K562 (cell line): Measurements from ENCODE around the gene ARID3A. TPM values are rescaled to one million over a fixed set of nuclear protein-coding genes. Genes with fewer than 3 reads are reported as not detected.
A peak's percentile ranks its signal among the peaks of the same experiment; 100 is the strongest.

Source experiments
- ATAC-seq: fragments of 200-7000 bp; cut with Tn5 transposase; 3 replicates; pipeline ENCODE4 v1.9.1; 2020; ENCODE audit warnings: moderate library complexity
- BruUV-seq: library from RNA; stranded (reverse); fragments of 400-500 nt; replicated peaks from 2 replicates; lab custom pipeline; 2021; lab: Mats Ljungman, UMichigan
- CTCF ChIA-PET: fragments of 300-600 bp; formaldehyde crosslinking; extraction: SDS; loops from one replicate; lab custom pipeline; 2021; ENCODE audit warnings: low intra/inter-chr PET ratio; lab: Yijun Ruan, JAX
- POLR2A ChIA-PET: fragments of 300-600, 350-650 bp; sonication (Branson Sonifier 250); formaldehyde crosslinking; extraction: SDS; loops from one replicate; lab custom pipeline; 2021; ENCODE audit warnings: antibody characterized with exemption, inconsistent platforms; lab: Yijun Ruan, JAX
- DNase-seq, 4 experiments: peaks; one replicate each; pipeline versions ENCODE4 v3.0.0 to v3.0.0-alpha.2; 2011 to 2018; ENCODE audit warnings: low spot score in 3 of 4, mixed read lengths in 3 of 4; ENCODE audit errors: extremely low read depth in 1 of 4
- FAIRE-seq: peaks from 2 replicates; lab custom pipeline; 2011; peaks lifted over from hg19 to GRCh38; lab: Jason Lieb, UNC
- H2AFZ ChIP-seq: 2 replicates; pipeline ENCODE4 v1.6.0; 2011; ENCODE audit warnings: low read depth, low read length, control low read depth, inconsistent platforms
- H3K27ac ChIP-seq: fragments of 200-600 bp; 3 replicates; pipeline ENCODE4 v1.8.0; 2011; ENCODE audit warnings: low read depth, mild to moderate bottlenecking, control low read depth, inconsistent platforms, low read length, moderate library complexity, mixed read lengths; ENCODE audit errors: extremely low read depth
- H3K27me3 ChIP-seq, 2 experiments: fragments of 300-600 bp in 1 of 2; 2 replicates in 1 of 2; 3 replicates in 1 of 2; pipeline versions ENCODE4 v1.6.0 to v1.8.0; 2011; ENCODE audit warnings: inconsistent platforms in 2 of 2, low read length in 2 of 2, mild to moderate bottlenecking in 1 of 2, mixed read lengths in 1 of 2, moderate library complexity in 1 of 2; ENCODE audit not compliant: control insufficient read depth in 2 of 2, insufficient read depth in 2 of 2
- H3K36me3 ChIP-seq: fragments of 300-600 bp; 3 replicates; pipeline ENCODE4 v1.8.0; 2011; ENCODE audit warnings: mild to moderate bottlenecking, low read length, inconsistent platforms; ENCODE audit not compliant: control insufficient read depth, insufficient read depth
- H3K4me1 ChIP-seq, 2 experiments: fragments of 200-600 bp in 1 of 2; replicated peaks in 1 of 2; 2 replicates in 1 of 2; 3 replicates in 1 of 2; pipeline versions ENCODE4 v1.5.1 to v1.8.0; 2011; ENCODE audit warnings: inconsistent platforms in 2 of 2, low read length in 2 of 2, mild to moderate bottlenecking in 1 of 2, mixed read lengths in 1 of 2, moderate library complexity in 1 of 2; ENCODE audit not compliant: control insufficient read depth in 2 of 2, insufficient read depth in 2 of 2
- H3K4me2 ChIP-seq: 2 replicates; pipeline ENCODE4 v1.6.1; 2011; ENCODE audit warnings: low read length, control low read depth, inconsistent platforms, mixed read lengths; ENCODE audit not compliant: insufficient read depth
- H3K4me3 ChIP-seq: fragments of 200-600 bp; sonication (generic), shearing (Covaris generic); 2 replicates; pipeline ENCODE4 v1.5.1; 2016; ENCODE audit warnings: control low read depth, inconsistent platforms
- H3K79me2 ChIP-seq: fragments of 200-600 bp; 3 replicates; pipeline ENCODE4 v1.8.0; 2011; ENCODE audit warnings: low read length, inconsistent platforms; ENCODE audit not compliant: control insufficient read depth, insufficient read depth
- H3K9ac ChIP-seq, 2 experiments: 2 replicates each; pipeline versions ENCODE4 v1.6.0 to v1.6.1; 2011; ENCODE audit warnings: low read depth in 2 of 2, low read length in 2 of 2, control low read depth in 1 of 2, inconsistent platforms in 1 of 2, mild to moderate bottlenecking in 1 of 2, mixed read lengths in 1 of 2; ENCODE audit not compliant: insufficient read depth in 1 of 2
- H3K9me1 ChIP-seq: one replicate; pipeline ENCODE4 v1.6.0; 2011; ENCODE audit warnings: inconsistent platforms, mild to moderate bottlenecking, low read length, moderate library complexity; ENCODE audit not compliant: control insufficient read depth, insufficient read depth
- H3K9me3 ChIP-seq: replicated peaks from 2 replicates; pipeline ENCODE4 v1.5.1; 2011; ENCODE audit warnings: low read depth, low read length, inconsistent platforms; ENCODE audit not compliant: control insufficient read depth, insufficient read depth
- H4K20me1 ChIP-seq: replicated peaks from 2 replicates; pipeline ENCODE4 v1.6.1; 2011; ENCODE audit warnings: low read length, inconsistent platforms, mixed read lengths; ENCODE audit not compliant: control insufficient read depth, insufficient read depth
- ATF1 ChIP-seq, 2 experiments: fragments of 450-650 bp in 1 of 2; IDR thresholded peaks; 2 replicates each; pipeline ENCODE4 v1.6.1; 2016; ENCODE audit warnings: missing compliant biosample characterization in 1 of 2, missing genetic modification characterization in 1 of 2
- HES1 ChIP-seq: fragments of 450-650 bp; IDR thresholded peaks from 2 replicates; pipeline ENCODE4 v1.6.1; 2016; ENCODE audit warnings: low read depth, mild to moderate bottlenecking, moderate library complexity
- KLF6 ChIP-seq: fragments of 250-450 bp; sonication (Bioruptor Pico); IDR thresholded peaks from 2 replicates; pipeline ENCODE4 v1.4.0; 2020; ENCODE audit warnings: mild to moderate bottlenecking, moderate library complexity, borderline replicate concordance
- NCOA1 ChIP-seq: fragments of 450-650 bp; IDR thresholded peaks from 2 replicates; pipeline ENCODE4 v1.6.1; 2016; ENCODE audit warnings: low read depth
- NUFIP1 ChIP-seq: fragments of 450-650 bp; IDR thresholded peaks from 2 replicates; pipeline ENCODE4 v1.6.1; 2018; ENCODE audit not compliant: partially characterized antibody
- SRSF1 ChIP-seq: fragments of 200-400 bp; formaldehyde crosslinking; IDR thresholded peaks from 2 replicates; pipeline ENCODE4 v1.6.1; 2017; ENCODE audit warnings: mild to moderate bottlenecking, low read depth, low read length, moderate library complexity
- THRAP3 ChIP-seq: fragments of 450-650 bp; IDR thresholded peaks from 2 replicates; pipeline ENCODE4 v1.6.1; 2016; ENCODE audit warnings: mild to moderate bottlenecking, inconsistent platforms, borderline replicate concordance
- ZNF324 ChIP-seq: fragments of 250-450 bp; sonication (Bioruptor Pico); IDR thresholded peaks from 2 replicates; pipeline ENCODE4 v1.4.0; 2020; ENCODE audit warnings: mild to moderate bottlenecking
- ZNF609 ChIP-seq: sonication (generic); formaldehyde crosslinking; IDR thresholded peaks from 2 replicates; pipeline ENCODE4 v1.8.1; 2023; ENCODE audit warnings: missing genetic modification reagents, mild to moderate bottlenecking, borderline replicate concordance
- ZNF79 ChIP-seq: fragments of 250-450 bp; sonication (Bioruptor Pico); IDR thresholded peaks from 2 replicates; pipeline ENCODE4 v1.4.0; 2020; ENCODE audit warnings: low read depth, mild to moderate bottlenecking, moderate library complexity
- WGBS: fragments of 100-300 bp; shearing (Covaris generic); methylation state at CpG from one replicate; pipeline ENCODE4 v1.1.6; 2016; ENCODE audit warnings: low coverage, mixed read lengths; ENCODE audit not compliant: insufficient coverage; ENCODE audit errors: missing lambda C conversion rate; 5-methylcytosine and 5-hydroxymethylcytosine counted together
- in situ Hi-C: fragments of 300-500 bp; cut with MboI; formaldehyde crosslinking; loops from 4 replicates; pipeline ENCODE4 v1.15.0; 2018; ENCODE audit warnings: inconsistent platforms, mixed read lengths
- intact Hi-C: fragments of 100-400 bp; cut with micrococcal nuclease; formaldehyde crosslinking; loops from 2 replicates; pipeline ENCODE4 v1.14.2; 2022
- polyA plus RNA-seq, 8 experiments: library from polyadenylated mRNA; depleted of rRNA in 4 of 8; stranded (reverse) in 5 of 8; unstranded in 3 of 8; fragments of >200 nt; fragmentation: Nextera tagmentation in 2 of 8; fragmentation: Illumina TruSeq in 1 of 8; extraction: Ambion mirVana in 2 of 8; extraction: Trizol in 1 of 8; gene quantifications; 2 replicates each; pipeline versions ENCODE4 v1.2.1 to v1.2.3, GENCODE V29; 2011 to 2014; ENCODE audit warnings: inconsistent platforms in 1 of 8, missing spikeins in 1 of 8
- total RNA-seq, 7 experiments: library from RNA; depleted of rRNA in 6 of 7; stranded (reverse); fragments of >200 nt in 6 of 7; fragmentation: Illumina TruSeq in 2 of 7; extraction: Trizol in 2 of 7; gene quantifications; 2 replicates each; pipeline versions ENCODE4 v1.2.1 to v1.2.3, GENCODE V29; 2011 to 2021; ENCODE audit warnings: low replicate concordance in 1 of 7
- TF ChIP-seq, protein P1 (sequence below): fragments of 200-800 bp; sonication (Bioruptor generic); IDR thresholded peaks from 2 replicates; pipeline ENCODE4 v1.6.1; 2016; ENCODE audit warnings: missing genetic modification characterization, missing compliant biosample characterization

Gene ARID3A
- total and polyA plus RNA-seq, 9 of the 15 experiments (the other 6 are each of a cell fraction or from before 2014, with no cell fraction given): 1.4 to 118 (median 31.2) TPM

GRCh38 chr19:913080-913748 is 12.6 kb upstream of the ARID3A start, which contains the start of gene R3HDM4:
TSS of gene R3HDM4 (minus strand) at chr19:913219. CDS start at chr19:913157, 62 bp downstream.
- TSS peak; percentile 42 for BruUV-seq
- peak; percentile 36 for ATAC-seq
- WGBS: 15% methylated on average over 17 of the region's 76 CpGs
- Histone ChIP-seq H3K4me2 (peak within 1 kb of the TSS; percentile 86), H3K9ac (peak within 1 kb of the TSS; percentile 77 to 89), H3K9me1 (no peaks in the 10 kb centered on the region), H3K4me3 (peak within 1 kb of the TSS; percentile 96), H3K79me2 (peaks cover 70% of the 10 kb centered on the region), H3K27me3 (no peaks in the 10 kb centered on the region), H3K36me3 (peaks cover 10% of the 10 kb centered on the region; the same call in 1 of the 3 replicates), H3K4me1 (peaks cover 13 to 72% of the 10 kb centered on the region in 2 experiments), H3K9me3 (no peaks in the 10 kb centered on the region), H3K27ac (peak within 1 kb of the TSS; percentile 91), H2AFZ (peak within 1 kb of the TSS; percentile 72; the same call in 1 of the 2 replicates), H4K20me1 (0 out of 2 replicates have a peak, but pooled peaks cover 4% of the 10 kb centered on the region)
- ChIA-PET POLR2A (no interaction called here), CTCF (no interaction called here)
- FAIRE-seq: no peak
- in situ Hi-C loops (no loop called here), intact Hi-C loops (no loop called here)
- peak; percentile 69 to 84 (median 76) for DNase-seq
- TF ChIP-seq, protein P1, sequence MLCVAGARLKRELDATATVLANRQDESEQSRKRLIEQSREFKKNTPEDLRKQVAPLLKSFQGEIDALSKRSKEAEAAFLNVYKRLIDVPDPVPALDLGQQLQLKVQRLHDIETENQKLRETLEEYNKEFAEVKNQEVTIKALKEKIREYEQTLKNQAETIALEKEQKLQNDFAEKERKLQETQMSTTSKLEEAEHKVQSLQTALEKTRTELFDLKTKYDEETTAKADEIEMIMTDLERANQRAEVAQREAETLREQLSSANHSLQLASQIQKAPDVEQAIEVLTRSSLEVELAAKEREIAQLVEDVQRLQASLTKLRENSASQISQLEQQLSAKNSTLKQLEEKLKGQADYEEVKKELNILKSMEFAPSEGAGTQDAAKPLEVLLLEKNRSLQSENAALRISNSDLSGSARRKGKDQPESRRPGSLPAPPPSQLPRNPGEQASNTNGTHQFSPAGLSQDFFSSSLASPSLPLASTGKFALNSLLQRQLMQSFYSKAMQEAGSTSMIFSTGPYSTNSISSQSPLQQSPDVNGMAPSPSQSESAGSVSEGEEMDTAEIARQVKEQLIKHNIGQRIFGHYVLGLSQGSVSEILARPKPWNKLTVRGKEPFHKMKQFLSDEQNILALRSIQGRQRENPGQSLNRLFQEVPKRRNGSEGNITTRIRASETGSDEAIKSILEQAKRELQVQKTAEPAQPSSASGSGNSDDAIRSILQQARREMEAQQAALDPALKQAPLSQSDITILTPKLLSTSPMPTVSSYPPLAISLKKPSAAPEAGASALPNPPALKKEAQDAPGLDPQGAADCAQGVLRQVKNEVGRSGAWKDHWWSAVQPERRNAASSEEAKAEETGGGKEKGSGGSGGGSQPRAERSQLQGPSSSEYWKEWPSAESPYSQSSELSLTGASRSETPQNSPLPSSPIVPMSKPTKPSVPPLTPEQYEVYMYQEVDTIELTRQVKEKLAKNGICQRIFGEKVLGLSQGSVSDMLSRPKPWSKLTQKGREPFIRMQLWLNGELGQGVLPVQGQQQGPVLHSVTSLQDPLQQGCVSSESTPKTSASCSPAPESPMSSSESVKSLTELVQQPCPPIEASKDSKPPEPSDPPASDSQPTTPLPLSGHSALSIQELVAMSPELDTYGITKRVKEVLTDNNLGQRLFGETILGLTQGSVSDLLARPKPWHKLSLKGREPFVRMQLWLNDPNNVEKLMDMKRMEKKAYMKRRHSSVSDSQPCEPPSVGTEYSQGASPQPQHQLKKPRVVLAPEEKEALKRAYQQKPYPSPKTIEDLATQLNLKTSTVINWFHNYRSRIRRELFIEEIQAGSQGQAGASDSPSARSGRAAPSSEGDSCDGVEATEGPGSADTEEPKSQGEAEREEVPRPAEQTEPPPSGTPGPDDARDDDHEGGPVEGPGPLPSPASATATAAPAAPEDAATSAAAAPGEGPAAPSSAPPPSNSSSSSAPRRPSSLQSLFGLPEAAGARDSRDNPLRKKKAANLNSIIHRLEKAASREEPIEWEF: no peak
- no peak for TF ChIP-seq NCOA1
- TF ChIP-seq ZNF609 (CRISPR knock-in tag): no peak
- no peak for TF ChIP-seq THRAP3
- TF ChIP-seq KLF6 (CRISPR knock-in tag): no peak
- no peak for TF ChIP-seq ZNF324 (CRISPR knock-in tag)
- no peak for TF ChIP-seq NUFIP1
- no peak for TF ChIP-seq ATF1 (CRISPR knock-in tag; IDR thresholded peaks at IDR 0.05)
- TF ChIP-seq ATF1 (tag; IDR thresholded peaks at IDR 0.05): no peak
- TF ChIP-seq HES1: no peak
- no peak for TF ChIP-seq SRSF1
- TF ChIP-seq ZNF79: no peak
